ENCODE measurements around the gene SF3A2.

DNA sequence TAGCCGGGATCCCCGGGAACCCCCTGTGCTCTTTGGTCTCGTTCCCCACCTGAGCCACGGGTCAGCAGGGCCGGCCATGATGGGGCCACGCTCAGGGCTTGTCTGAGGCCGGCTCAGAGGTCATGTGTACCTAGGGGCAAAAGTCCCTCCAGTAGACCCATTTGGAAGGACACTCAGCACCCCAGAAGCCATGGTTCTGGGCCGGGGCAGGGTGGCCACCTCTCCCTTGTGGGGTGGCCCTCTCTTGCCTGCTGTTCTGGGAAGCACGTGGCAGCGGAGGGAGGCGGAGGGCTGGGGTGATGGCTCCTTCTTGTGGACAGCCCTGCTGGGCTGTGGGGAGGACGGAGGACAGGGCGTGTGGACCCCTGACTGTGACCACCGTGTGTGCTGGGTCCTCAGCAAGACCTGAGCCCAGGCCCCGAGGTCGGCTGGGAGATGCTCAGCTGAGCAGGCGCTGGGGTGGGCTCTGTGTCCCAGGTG is 51.8 kb downstream of the SF3A2 start:
- TF ChIP-seq EZH2 (IDR thresholded peaks at IDR 0.05; ENCODE audit: borderline replicate concordance, insufficient read depth, low read depth, low read length, poor library complexity, severe bottlenecking) (no peak), CTCF (IDR thresholded peaks at IDR 0.05) (no peak)
